ENCODE data around the gene COA3.

COA3 gene

GRCh38 chr17:42767512-42767911 is 31.0 kb downstream of the COA3 start:
- H4K20me1 ChIP-seq (ENCODE audit: low read depth, low read length): no peaks in the 10 kb centered on the region
- H3K4me2 ChIP-seq (ENCODE audit: low read depth, low read length, poor library complexity, severe bottlenecking): no peak overlapping the region
- no peak for TF ChIP-seq CTCF (IDR thresholded peaks at IDR 0.05; ENCODE audit: insufficient read depth, low read length, poor library complexity, severe bottlenecking)
- TF ChIP-seq EZH2phosphoT487 (conservative IDR thresholded peaks at IDR 0.05; ENCODE audit: low read length): no peak
- H3F3A ChIP-seq (ENCODE audit: insufficient read depth): no peaks in the 10 kb centered on the region
- no peaks in the 10 kb centered on the region for H3K27me3 ChIP-seq (ENCODE audit: low read length)
- H3K4me3 ChIP-seq (ENCODE audit: insufficient read depth, low read length, poor library complexity, severe bottlenecking): no peak overlapping the region
- H3K79me2 ChIP-seq (ENCODE audit: insufficient read depth, low read length): no peaks in the 10 kb centered on the region
- no peaks in the 10 kb centered on the region for H3K36me3 ChIP-seq (ENCODE audit: low read length)
- H2AFZ ChIP-seq (ENCODE audit: low read depth, low read length, severe bottlenecking): no peak overlapping the region
- H3K9me3 ChIP-seq (ENCODE audit: insufficient read depth, low read length): no peaks in the 10 kb centered on the region
- H3K9me2 ChIP-seq (replicated peaks; ENCODE audit: insufficient read depth, low read length): no peaks in the 10 kb centered on the region
- H3K9ac ChIP-seq (ENCODE audit: low read length): no peak overlapping the region
- no peak overlapping the region for H3K27ac ChIP-seq (ENCODE audit: low read depth, low read length)

GRCh38 chr17:42766124-42766523 is 32.4 kb downstream of the COA3 start:
- Histone ChIP-seq H3K27ac (ENCODE audit: low read depth, low read length) (no peak overlapping the region), H3K4me2 (ENCODE audit: low read depth, low read length, poor library complexity, severe bottlenecking) (no peak overlapping the region), H3K36me3 (ENCODE audit: low read length) (no peaks in the 10 kb centered on the region), H3K27me3 (ENCODE audit: low read length) (no peaks in the 10 kb centered on the region), H3K4me3 (ENCODE audit: insufficient read depth, low read length, poor library complexity, severe bottlenecking) (no peak overlapping the region), H3K9ac (ENCODE audit: low read length) (no peak overlapping the region), H2AFZ (ENCODE audit: low read depth, low read length, severe bottlenecking) (no peak overlapping the region), H3K9me3 (ENCODE audit: insufficient read depth, low read length) (no peaks in the 10 kb centered on the region), H3K79me2 (ENCODE audit: insufficient read depth, low read length) (no peaks in the 10 kb centered on the region), H4K20me1 (ENCODE audit: low read depth, low read length) (no peaks in the 10 kb centered on the region), H3K9me2 (replicated peaks; ENCODE audit: insufficient read depth, low read length) (no peaks in the 10 kb centered on the region), H3F3A (ENCODE audit: insufficient read depth) (no peaks in the 10 kb centered on the region)
- TF ChIP-seq CTCF (IDR thresholded peaks at IDR 0.05; ENCODE audit: insufficient read depth, low read length, poor library complexity, severe bottlenecking) (no peak), EZH2phosphoT487 (conservative IDR thresholded peaks at IDR 0.05; ENCODE audit: low read length) (no peak)

GRCh38 chr17:42761638-42762037 is 36.9 kb downstream of the COA3 start:
- Histone ChIP-seq H3K27ac (ENCODE audit: low read depth, low read length) (no peak overlapping the region), H3K9ac (ENCODE audit: low read length) (no peak overlapping the region), H4K20me1 (ENCODE audit: low read depth, low read length) (no peaks in the 10 kb centered on the region), H2AFZ (ENCODE audit: low read depth, low read length, severe bottlenecking) (no peak overlapping the region), H3K4me3 (ENCODE audit: insufficient read depth, low read length, poor library complexity, severe bottlenecking) (no peak overlapping the region), H3K27me3 (ENCODE audit: low read length) (no peaks in the 10 kb centered on the region), H3K79me2 (ENCODE audit: insufficient read depth, low read length) (no peaks in the 10 kb centered on the region), H3K36me3 (ENCODE audit: low read length) (no peaks in the 10 kb centered on the region), H3K9me3 (ENCODE audit: insufficient read depth, low read length) (no peaks in the 10 kb centered on the region), H3K9me2 (replicated peaks; ENCODE audit: insufficient read depth, low read length) (no peaks in the 10 kb centered on the region), H3K4me2 (ENCODE audit: low read depth, low read length, poor library complexity, severe bottlenecking) (no peak overlapping the region), H3F3A (ENCODE audit: insufficient read depth) (no peaks in the 10 kb centered on the region)
- TF ChIP-seq EZH2phosphoT487 (conservative IDR thresholded peaks at IDR 0.05; ENCODE audit: low read length): no peak
- TF ChIP-seq CTCF (IDR thresholded peaks at IDR 0.05; ENCODE audit: insufficient read depth, low read length, poor library complexity, severe bottlenecking): no peak

Data from SU-DHL-6 (cell line).